ENCODE data around the gene CC2D1A.

The CC2D1A gene
- long read RNA-seq, partial matches to known transcripts, result 8 of 19 reads
- long read RNA-seq, other reads (novel, unspliced or antisense), result 6 of 19 reads

DNA sequence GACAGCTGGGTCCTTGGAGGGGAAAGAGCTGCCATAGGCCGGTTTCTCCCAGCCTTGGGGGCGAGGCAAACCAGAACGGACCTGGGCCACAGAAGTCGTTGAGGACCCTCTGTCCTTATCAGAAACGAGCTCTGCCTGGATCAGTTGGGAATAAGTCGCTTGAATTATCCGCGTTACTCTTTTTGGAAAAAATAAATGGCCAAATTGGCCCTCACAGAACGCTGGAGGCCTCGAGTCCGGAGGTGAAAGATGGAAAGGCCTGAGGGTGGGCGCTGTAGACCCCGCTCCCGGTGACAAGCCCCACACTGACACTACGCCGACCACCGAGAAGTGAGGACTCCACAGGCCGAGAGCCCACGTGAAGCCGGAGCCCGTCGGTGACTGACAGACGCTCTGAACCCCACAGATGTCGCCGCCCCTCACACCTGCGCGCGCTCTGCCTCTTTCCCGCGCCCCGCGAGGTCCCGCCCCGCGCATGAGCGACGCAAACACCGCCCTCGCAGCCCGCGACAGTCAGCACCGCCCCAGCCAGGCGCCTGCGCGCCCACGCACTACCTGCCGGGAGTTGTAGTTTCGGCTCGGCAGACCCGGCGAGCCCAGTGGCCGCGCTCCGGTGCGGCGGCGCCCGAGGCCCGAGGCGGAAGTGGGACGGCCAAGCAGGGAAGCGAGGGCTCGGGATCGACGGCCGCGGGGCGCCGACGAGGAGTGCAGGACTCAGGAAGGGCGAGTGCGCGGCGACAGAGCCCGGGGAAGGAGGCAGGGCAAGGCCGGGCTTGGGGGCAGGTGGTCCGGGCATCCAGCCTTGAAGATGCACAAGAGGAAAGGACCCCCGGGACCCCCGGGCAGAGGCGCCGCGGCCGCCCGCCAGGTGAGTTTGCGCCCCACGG is at the start of gene CC2D1A, which contains the start of gene BRME1:
CC2D1A (plus strand) TSS at position 568 of the 887 bp plus-strand sequence; CDS start at position 809, 241 bp downstream.
BRME1 (minus strand) TSS at position 484 of the 887 bp plus-strand sequence. CDS start 1,225 bp downstream, outside the sequence.
- peak; percentile 88 to 94 for DNase-seq (ENCODE audit: low read depth in 1 of 2, low spot score in 1 of 2)
- H3K4me3 ChIP-seq (replicated peaks; ENCODE audit: insufficient read depth, low read length), result peak within 1 kb of the TSS; percentile 91
- H3K27ac ChIP-seq (replicated peaks), result peak within 1 kb of the TSS; percentile 70
- no peaks in the 10 kb centered on the region for H3K27me3 ChIP-seq (ENCODE audit: insufficient read depth, poor library complexity, severe bottlenecking)
- TF ChIP-seq GABPA (IDR thresholded peaks at IDR 0.05; ENCODE audit: low read depth) (no peak), SPI1 (IDR thresholded peaks at IDR 0.05; ENCODE audit: borderline replicate concordance, low read depth) (peak; percentile 33; the same call in 1 of the 2 replicates), POLR2AphosphoS5 (IDR thresholded peaks at IDR 0.05; ENCODE audit: low read depth) (peak; percentile 61; the same call in 1 of the 2 replicates)
- TF ChIP-seq, protein P1, sequence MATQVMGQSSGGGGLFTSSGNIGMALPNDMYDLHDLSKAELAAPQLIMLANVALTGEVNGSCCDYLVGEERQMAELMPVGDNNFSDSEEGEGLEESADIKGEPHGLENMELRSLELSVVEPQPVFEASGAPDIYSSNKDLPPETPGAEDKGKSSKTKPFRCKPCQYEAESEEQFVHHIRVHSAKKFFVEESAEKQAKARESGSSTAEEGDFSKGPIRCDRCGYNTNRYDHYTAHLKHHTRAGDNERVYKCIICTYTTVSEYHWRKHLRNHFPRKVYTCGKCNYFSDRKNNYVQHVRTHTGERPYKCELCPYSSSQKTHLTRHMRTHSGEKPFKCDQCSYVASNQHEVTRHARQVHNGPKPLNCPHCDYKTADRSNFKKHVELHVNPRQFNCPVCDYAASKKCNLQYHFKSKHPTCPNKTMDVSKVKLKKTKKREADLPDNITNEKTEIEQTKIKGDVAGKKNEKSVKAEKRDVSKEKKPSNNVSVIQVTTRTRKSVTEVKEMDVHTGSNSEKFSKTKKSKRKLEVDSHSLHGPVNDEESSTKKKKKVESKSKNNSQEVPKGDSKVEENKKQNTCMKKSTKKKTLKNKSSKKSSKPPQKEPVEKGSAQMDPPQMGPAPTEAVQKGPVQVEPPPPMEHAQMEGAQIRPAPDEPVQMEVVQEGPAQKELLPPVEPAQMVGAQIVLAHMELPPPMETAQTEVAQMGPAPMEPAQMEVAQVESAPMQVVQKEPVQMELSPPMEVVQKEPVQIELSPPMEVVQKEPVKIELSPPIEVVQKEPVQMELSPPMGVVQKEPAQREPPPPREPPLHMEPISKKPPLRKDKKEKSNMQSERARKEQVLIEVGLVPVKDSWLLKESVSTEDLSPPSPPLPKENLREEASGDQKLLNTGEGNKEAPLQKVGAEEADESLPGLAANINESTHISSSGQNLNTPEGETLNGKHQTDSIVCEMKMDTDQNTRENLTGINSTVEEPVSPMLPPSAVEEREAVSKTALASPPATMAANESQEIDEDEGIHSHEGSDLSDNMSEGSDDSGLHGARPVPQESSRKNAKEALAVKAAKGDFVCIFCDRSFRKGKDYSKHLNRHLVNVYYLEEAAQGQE (IDR thresholded peaks at IDR 0.05; ENCODE audit: insufficient replicate concordance, low read depth), result no peak
- TF ChIP-seq, protein P2, sequence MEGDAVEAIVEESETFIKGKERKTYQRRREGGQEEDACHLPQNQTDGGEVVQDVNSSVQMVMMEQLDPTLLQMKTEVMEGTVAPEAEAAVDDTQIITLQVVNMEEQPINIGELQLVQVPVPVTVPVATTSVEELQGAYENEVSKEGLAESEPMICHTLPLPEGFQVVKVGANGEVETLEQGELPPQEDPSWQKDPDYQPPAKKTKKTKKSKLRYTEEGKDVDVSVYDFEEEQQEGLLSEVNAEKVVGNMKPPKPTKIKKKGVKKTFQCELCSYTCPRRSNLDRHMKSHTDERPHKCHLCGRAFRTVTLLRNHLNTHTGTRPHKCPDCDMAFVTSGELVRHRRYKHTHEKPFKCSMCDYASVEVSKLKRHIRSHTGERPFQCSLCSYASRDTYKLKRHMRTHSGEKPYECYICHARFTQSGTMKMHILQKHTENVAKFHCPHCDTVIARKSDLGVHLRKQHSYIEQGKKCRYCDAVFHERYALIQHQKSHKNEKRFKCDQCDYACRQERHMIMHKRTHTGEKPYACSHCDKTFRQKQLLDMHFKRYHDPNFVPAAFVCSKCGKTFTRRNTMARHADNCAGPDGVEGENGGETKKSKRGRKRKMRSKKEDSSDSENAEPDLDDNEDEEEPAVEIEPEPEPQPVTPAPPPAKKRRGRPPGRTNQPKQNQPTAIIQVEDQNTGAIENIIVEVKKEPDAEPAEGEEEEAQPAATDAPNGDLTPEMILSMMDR (IDR thresholded peaks at IDR 0.05; ENCODE audit: insufficient read depth, low read length), result no peak

DNA sequence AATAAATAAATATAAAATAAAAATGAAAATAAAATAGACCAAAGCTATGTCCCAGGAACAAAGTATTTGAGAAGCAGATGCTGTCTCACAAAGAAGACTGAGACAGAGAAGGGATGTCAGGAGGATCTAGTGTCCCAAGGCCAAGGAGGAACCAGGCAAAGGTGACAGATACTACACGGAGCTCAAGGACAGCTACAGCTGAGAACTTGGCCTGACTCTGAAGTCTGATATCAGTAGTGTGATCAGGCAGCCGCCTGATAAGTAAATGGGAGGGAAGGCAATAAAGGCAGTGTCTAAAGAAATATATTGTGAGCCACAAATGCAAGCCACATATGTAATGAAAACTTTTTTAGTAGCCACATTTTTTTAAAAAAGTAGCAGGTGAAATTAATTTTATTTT is 49.5 kb upstream of the CC2D1A start:
- DNase-seq (ENCODE audit: low read depth in 1 of 2, low spot score in 1 of 2), result no peak
- Histone ChIP-seq H3K4me3 (replicated peaks; ENCODE audit: insufficient read depth, low read length) (no peak overlapping the region), H3K27ac (replicated peaks) (no peak overlapping the region), H3K27me3 (ENCODE audit: insufficient read depth, poor library complexity, severe bottlenecking) (no peaks in the 10 kb centered on the region)
- TF ChIP-seq SPI1 (IDR thresholded peaks at IDR 0.05; ENCODE audit: borderline replicate concordance, low read depth), result no peak
- TF ChIP-seq, protein P1 (IDR thresholded peaks at IDR 0.05; ENCODE audit: insufficient replicate concordance, low read depth), result no peak
- TF ChIP-seq GABPA (IDR thresholded peaks at IDR 0.05; ENCODE audit: low read depth), result no peak
- TF ChIP-seq POLR2AphosphoS5 (IDR thresholded peaks at IDR 0.05; ENCODE audit: low read depth), result no peak
- TF ChIP-seq, protein P2 (IDR thresholded peaks at IDR 0.05; ENCODE audit: insufficient read depth, low read length), result no peak

DNA sequence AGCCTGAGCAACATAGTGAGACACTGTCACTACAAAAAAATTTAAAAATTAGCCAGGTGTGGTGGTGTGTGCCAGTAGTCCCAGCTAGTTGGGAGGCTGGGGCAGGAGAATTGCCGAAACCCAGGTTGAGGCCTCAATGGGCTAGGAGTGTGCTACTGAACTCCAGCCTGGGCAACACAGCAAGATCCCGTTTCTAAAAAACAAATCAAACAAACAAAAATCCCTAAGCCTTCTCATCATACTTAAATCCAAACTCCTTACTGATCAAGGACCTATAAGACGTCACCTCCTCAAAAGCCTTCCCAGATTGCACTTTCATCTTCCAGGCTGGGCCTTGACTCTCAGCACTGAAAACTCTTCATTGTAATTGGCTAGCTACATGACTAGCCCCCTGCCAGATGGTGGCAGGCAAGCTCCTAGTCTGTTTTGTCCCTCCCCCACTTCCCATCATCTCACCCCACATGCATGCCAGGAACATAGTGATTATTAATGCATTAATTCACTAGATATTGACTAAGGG is 46.6 kb upstream of the CC2D1A start:
- Histone ChIP-seq H3K4me3 (replicated peaks; ENCODE audit: insufficient read depth, low read length) (no peak overlapping the region), H3K27me3 (ENCODE audit: insufficient read depth, poor library complexity, severe bottlenecking) (peaks cover 5% of the 10 kb centered on the region), H3K27ac (replicated peaks) (no peak overlapping the region)
- TF ChIP-seq POLR2AphosphoS5 (IDR thresholded peaks at IDR 0.05; ENCODE audit: low read depth), result no peak
- TF ChIP-seq, protein P1 (IDR thresholded peaks at IDR 0.05; ENCODE audit: insufficient replicate concordance, low read depth), result no peak
- DNase-seq (ENCODE audit: low read depth in 1 of 2, low spot score in 1 of 2), result no peak
